GDM1 (cell line): Measurements from ENCODE around the gene ZFYVE1.

Experiments used
- DNase-seq: peaks from one replicate; lab custom pipeline; 2025; lab: John Stamatoyannopoulos, UW

ZFYVE1 gene

DNA sequence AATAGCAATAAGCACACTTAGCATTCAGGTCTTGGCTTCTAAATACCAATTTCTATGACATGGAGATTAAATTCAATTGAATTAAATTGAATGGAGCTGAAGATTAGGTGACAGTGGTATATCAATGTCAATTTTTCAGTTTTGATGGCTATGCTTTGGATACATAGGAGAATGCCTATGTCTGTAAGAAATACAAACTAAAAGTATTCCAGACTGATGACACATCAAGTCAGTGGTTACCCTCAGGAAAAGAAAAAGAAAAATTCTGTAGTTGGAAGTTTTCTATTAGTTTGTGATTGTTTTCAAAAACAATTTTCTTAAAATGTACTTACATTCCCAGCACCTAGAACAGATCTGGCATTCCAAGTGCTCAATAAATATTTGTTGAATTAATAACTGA, 105.5 kb downstream of the ZFYVE1 start:
- no peak for DNase-seq

DNA sequence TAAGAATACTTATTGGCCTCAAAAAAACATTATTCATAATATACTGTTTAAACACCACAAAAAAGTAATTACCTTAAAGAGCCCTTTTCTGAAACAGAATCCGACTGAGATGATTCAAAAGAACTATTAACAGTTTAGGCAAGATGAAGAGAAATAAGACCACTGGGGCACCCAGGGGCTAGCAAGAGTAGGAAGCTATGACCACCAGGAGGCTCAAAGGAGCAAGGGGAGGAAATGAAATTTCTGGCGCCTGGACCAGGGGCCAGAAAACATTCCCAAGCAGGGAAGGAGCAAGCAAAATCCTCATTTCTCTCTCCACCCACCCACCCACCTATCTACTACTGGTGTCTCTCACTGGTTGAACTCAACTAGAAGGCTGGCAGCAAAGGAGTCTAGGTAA, 106.9 kb downstream of the ZFYVE1 start:
- DNase-seq: no peak
